Measurements from ENCODE around the gene PSMD1.

Gene PSMD1

GRCh38 chr2:231211486-231211885 lies 154.8 kb downstream of the PSMD1 start:
- no peak for ATAC-seq

- ATAC-seq = no peak
Observed at GRCh38 chr2:231212329-231212845, 155.7 kb downstream of the PSMD1 start.

- no peak for ATAC-seq
Observed at GRCh38 chr2:231213931-231214642, 157.4 kb downstream of the PSMD1 start.

GRCh38 chr2:231218366-231218765 lies 161.7 kb downstream of the PSMD1 start:
- ATAC-seq = no peak

GRCh38 chr2:231219289-231219688 lies 162.6 kb downstream of the PSMD1 start:
- ATAC-seq = no peak

GRCh38 chr2:231221761-231222160 lies 165.1 kb downstream of the PSMD1 start:
- no peak for ATAC-seq
